ENCODE data around the gene TNFSF13B.
"Not testable (repeated sequence)": the region's sequence is repeated elsewhere in the genome, so short reads cannot be mapped to it uniquely, and the experiment has no call there.

DNA sequence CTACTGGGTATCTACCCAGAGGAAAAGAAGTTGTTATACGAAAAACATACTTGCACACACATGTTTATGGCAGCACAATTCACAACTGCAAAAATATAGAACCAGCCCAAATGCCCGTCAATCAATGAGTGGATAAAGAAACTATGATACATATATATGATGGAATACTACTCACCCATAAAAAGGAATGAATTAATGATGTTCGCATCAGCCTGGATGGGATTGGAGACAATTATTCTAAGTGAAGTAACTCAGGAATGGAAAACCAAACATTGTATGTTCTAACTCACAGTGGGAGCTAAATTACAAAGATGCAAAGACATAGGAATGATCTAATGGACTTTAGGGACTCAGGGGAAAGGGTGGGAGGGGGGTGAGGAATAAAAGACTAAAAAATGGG lies 1.7 kb upstream of the TNFSF13B start:
- TF ChIP-seq, protein P1, sequence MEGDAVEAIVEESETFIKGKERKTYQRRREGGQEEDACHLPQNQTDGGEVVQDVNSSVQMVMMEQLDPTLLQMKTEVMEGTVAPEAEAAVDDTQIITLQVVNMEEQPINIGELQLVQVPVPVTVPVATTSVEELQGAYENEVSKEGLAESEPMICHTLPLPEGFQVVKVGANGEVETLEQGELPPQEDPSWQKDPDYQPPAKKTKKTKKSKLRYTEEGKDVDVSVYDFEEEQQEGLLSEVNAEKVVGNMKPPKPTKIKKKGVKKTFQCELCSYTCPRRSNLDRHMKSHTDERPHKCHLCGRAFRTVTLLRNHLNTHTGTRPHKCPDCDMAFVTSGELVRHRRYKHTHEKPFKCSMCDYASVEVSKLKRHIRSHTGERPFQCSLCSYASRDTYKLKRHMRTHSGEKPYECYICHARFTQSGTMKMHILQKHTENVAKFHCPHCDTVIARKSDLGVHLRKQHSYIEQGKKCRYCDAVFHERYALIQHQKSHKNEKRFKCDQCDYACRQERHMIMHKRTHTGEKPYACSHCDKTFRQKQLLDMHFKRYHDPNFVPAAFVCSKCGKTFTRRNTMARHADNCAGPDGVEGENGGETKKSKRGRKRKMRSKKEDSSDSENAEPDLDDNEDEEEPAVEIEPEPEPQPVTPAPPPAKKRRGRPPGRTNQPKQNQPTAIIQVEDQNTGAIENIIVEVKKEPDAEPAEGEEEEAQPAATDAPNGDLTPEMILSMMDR (conservative IDR thresholded peaks at IDR 0.05 in 1 of 2, IDR thresholded peaks at IDR 0.05 in 1 of 2; ENCODE audit: low read depth in 1 of 2, low read length in 2 of 2) = not testable (repeated sequence)
- not testable (repeated sequence) for TF ChIP-seq EZH2 (IDR thresholded peaks at IDR 0.05; ENCODE audit: low read length, missing control alignments)
